ENCODE data around the gene COA1. TPM values are rescaled to one million over a fixed set of nuclear protein-coding genes. Genes with fewer than 3 reads are reported as not detected.

COA1 gene
- total and polyA plus RNA-seq, 8 donors: 41.5 to 89.2 (median 75.6) TPM

GRCh38 chr7:43758029-43758821 lies 28.9 kb upstream of the COA1 start, which contains the start of gene BLVRA:
Gene BLVRA, plus strand, starts transcription at chr7:43758680. Its CDS starts 12,479 bp downstream, at chr7:43771159.
- peaks cover 16 to 79% of the 10 kb centered on the region in 2 donors for H3K4me1 ChIP-seq
- no peaks in the 10 kb centered on the region for H3K27me3 ChIP-seq
- peak within 1 kb of the TSS; percentile 77 to 89 for H3K27ac ChIP-seq
- H3K36me3 ChIP-seq: no peaks in the 10 kb centered on the region
- DNase-seq (peak; percentile 55 to 95 (median 82)), ATAC-seq (peak; percentile 92)
- intact Hi-C loops (cut with DNase I): no loop called here
- peak within 1 kb of the TSS; percentile 73 to 80 for H3K4me3 ChIP-seq
- TF ChIP-seq CTCF (IDR thresholded peaks at IDR 0.05): no peak
- no peaks in the 10 kb centered on the region for H3K9me3 ChIP-seq

GRCh38 chr7:43757073-43757720 lies 27.9 kb upstream of the COA1 start:
- Histone ChIP-seq H3K27me3 (no peaks in the 10 kb centered on the region), H3K9me3 (no peaks in the 10 kb centered on the region), H3K4me3 (no peak overlapping the region), H3K4me1 (peaks cover 10 to 72% of the 10 kb centered on the region in 2 donors), H3K27ac (no peak overlapping the region), H3K36me3 (no peaks in the 10 kb centered on the region)
- DNase-seq (no peak), ATAC-seq (no peak)
- no peak for TF ChIP-seq CTCF (IDR thresholded peaks at IDR 0.05)
- intact Hi-C loops (cut with DNase I): no loop called here

DNA sequence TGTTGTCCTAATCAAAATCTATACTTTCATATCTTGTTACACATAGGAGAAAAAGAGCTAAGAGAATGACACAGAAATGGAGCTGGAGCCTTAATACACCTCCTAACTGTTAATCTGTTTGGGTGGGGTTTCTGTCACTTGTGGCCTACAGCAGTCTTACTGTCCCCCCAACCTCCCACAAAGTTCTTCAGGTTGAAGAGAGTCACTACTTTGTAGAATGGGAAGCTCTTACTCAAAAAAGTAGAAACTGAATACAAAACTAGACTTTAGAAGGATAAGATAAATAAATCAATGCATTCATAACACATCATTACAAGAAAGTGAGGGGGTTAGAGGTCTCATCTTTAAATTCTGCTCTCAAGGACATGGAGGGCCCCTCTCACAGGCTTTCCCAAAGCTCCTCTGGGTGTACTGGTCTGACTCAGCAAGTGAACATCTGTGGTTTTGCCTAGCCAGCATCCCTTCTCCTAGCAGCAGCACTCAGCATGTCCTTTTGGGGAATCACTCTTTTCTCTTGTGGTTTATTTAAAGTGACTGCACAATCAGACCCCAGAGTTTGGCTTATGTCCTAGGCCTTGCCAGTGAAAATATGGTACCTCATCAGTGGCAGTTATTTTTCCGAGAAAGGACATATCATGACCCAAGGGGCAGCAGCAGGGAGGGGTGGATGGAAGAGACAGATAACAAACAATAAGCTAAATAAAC lies 27.2 kb upstream of the COA1 start:
- Histone ChIP-seq H3K9me3 (no peaks in the 10 kb centered on the region), H3K36me3 (no peaks in the 10 kb centered on the region), H3K4me1 (peaks cover 7 to 65% of the 10 kb centered on the region in 2 donors), H3K4me3 (no peak overlapping the region), H3K27ac (no peak overlapping the region), H3K27me3 (no peaks in the 10 kb centered on the region)
- intact Hi-C loops (cut with DNase I): no loop called here
- ATAC-seq (no peak), DNase-seq (no peak)
- TF ChIP-seq CTCF (IDR thresholded peaks at IDR 0.05): no peak

DNA sequence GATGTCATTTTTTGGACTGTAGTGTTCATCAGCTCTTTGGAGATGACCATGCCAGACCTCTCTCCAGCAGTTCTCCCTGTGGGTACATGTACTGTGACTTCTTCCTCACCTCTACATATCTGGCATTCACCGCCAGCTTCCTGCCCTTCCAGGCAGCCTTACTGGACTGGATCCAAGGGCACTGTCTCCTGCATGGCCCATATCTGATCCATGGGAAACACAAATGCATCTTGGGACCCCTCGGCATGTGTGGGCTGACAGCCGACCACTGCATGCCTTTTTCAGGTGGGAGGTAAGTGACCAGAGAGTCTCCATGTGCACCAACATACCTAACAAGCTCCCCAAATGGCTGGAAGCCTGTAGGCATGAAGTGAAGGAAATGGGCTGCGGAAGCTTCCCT lies 25.3 kb upstream of the COA1 start:
- Histone ChIP-seq H3K4me1 (peaks cover 2 to 60% of the 10 kb centered on the region in 2 donors), H3K27me3 (no peaks in the 10 kb centered on the region), H3K9me3 (no peaks in the 10 kb centered on the region), H3K4me3 (no peak overlapping the region), H3K36me3 (no peaks in the 10 kb centered on the region), H3K27ac (no peak overlapping the region)
- intact Hi-C loops (cut with DNase I): no loop called here
- no peak for ATAC-seq
- DNase-seq: no peak
- TF ChIP-seq CTCF (IDR thresholded peaks at IDR 0.05): no peak

DNA sequence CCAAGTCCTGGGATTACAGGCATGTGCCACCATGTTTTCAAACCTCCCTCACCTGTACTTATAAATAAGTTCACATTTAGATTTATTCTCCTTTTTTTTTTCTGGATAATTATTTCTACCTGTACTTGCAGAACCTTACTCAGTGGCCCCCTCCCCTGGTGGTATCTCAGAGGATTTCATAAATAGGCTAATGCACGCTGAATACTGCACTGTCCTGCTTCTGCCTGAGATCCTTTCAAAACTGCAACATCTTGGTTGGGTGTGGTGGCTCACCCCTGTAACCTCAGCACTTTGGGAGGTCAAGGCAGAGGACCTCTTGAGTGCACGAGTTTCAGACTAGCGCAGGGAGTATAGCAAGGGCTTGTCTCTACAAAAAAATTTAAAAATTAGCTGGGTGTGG lies 24.5 kb upstream of the COA1 start:
- intact Hi-C loops (cut with DNase I): no loop called here
- no peak for TF ChIP-seq CTCF (IDR thresholded peaks at IDR 0.05)
- no peaks in the 10 kb centered on the region for H3K27me3 ChIP-seq
- no peaks in the 10 kb centered on the region for H3K9me3 ChIP-seq
- H3K4me1 ChIP-seq: peaks cover 0 to 54% of the 10 kb centered on the region in 2 donors
- no peaks in the 10 kb centered on the region for H3K36me3 ChIP-seq
- ATAC-seq (no peak), DNase-seq (no peak)
- no peak overlapping the region for H3K27ac ChIP-seq
- no peak overlapping the region for H3K4me3 ChIP-seq
